PFSK-1 (cell line): ENCODE results near the gene RGP1.

Experiments
- FOXP2 ChIP-seq: optimal IDR thresholded peaks from 2 replicates; pipeline ENCODE3; 2011; ENCODE audit warnings: borderline replicate concordance, control low read depth, inconsistent platforms; ENCODE audit not compliant: insufficient read depth; ENCODE audit errors: extremely low read length, extremely low read depth
- POLR2AphosphoS5 ChIP-seq: IDR thresholded peaks from 2 replicates; pipeline ENCODE4 v1.6.1; 2012; ENCODE audit warnings: low read depth, mild to moderate bottlenecking, control low read depth, low read length, moderate library complexity
- REST ChIP-seq, 2 experiments: IDR thresholded peaks; 2 replicates each; pipeline versions ENCODE4 v1.6.1 to v1.8.0; 2011 to 2012; ENCODE audit warnings: low read depth in 2 of 2, low read length in 2 of 2, control low read depth in 1 of 2, inconsistent platforms in 1 of 2, mild to moderate bottlenecking in 1 of 2, moderate library complexity in 1 of 2; ENCODE audit not compliant: insufficient read depth in 1 of 2
- SIN3A ChIP-seq: IDR thresholded peaks from 2 replicates; pipeline ENCODE4 v1.6.1; 2012; ENCODE audit warnings: mild to moderate bottlenecking, low read length, moderate library complexity, borderline replicate concordance; ENCODE audit not compliant: insufficient read depth
- TAF1 ChIP-seq: IDR thresholded peaks from 2 replicates; pipeline ENCODE4 v1.6.1; 2012; ENCODE audit warnings: low read length, control low read depth, borderline replicate concordance; ENCODE audit not compliant: insufficient read depth

Gene RGP1

DNA sequence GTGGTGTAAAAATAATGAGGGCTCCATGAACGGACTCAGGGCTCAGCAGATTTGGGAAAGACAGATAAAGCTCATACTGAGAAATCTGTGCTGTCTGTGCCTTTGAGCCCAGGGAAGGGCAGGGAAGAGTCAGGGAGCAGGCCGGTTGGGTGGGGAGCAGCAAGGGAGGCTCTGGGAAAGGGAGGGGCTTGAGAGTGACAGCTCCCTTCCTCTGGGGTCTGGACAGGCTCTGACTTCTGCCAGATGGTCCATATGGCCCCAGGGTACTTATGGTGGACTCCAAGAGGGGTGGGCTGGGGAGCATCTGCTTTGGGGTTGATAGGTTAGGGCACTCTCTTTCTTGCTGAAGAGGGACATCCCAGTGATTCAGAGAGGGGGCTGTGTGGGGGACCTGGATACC lies 44.4 kb downstream of the RGP1 start:
- no peak for TF ChIP-seq REST (IDR thresholded peaks at IDR 0.05; ENCODE audit: insufficient read depth in 1 of 2, low read depth in 2 of 2, low read length in 2 of 2)
- no peak for TF ChIP-seq SIN3A
- no peak for TF ChIP-seq TAF1
- TF ChIP-seq FOXP2: no peak
- TF ChIP-seq POLR2AphosphoS5: no peak

GRCh38 chr9:35795695-35796094 lies 46.6 kb downstream of the RGP1 start:
- TF ChIP-seq SIN3A (no peak), POLR2AphosphoS5 (no peak), REST (IDR thresholded peaks at IDR 0.05; ENCODE audit: insufficient read depth in 1 of 2, low read depth in 2 of 2, low read length in 2 of 2) (no peak), FOXP2 (no peak), TAF1 (no peak)

DNA sequence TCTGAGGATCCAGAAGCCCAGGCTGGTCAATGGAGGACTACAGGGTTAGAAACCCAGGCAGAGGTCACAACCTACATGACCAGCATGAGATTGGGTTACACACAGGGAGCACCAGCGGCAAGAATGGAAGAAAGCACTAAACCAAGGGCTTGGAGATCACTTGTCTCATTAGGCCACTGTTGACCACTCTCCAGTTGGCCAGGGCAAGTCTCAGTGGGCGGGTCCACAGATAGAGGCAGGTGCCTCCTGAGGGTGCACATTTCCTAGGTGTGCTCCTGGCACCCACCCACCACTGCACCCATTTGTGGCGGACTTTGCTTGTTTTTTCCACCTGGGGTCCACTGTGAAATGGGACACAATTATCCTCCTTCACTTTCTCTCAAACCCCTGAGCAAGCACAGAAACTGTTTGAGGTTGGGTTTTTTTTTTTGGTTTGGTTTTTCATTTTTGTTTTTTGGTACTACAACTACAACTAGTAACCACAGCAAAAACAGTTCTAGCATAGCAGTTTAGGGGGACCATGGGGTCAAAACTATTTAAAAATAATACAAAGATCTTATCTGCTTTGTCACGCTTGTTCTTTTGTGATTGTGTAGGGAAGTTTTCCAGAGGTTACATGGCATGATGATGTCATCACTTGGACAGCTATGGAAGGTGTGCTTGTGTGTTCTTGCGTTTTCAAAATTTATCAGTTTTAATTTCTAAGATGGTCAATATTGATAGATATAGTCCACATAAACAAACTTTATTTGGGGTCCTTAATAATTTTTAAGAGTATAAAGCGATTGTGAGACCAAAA lies 48.4 kb downstream of the RGP1 start:
- TF ChIP-seq TAF1: no peak
- no peak for TF ChIP-seq POLR2AphosphoS5
- TF ChIP-seq SIN3A: no peak
- TF ChIP-seq FOXP2: no peak
- TF ChIP-seq REST (IDR thresholded peaks at IDR 0.05; ENCODE audit: insufficient read depth in 1 of 2, low read depth in 2 of 2, low read length in 2 of 2): no peak

- no peak for TF ChIP-seq FOXP2
- TF ChIP-seq REST (IDR thresholded peaks at IDR 0.05; ENCODE audit: insufficient read depth in 1 of 2, low read depth in 2 of 2, low read length in 2 of 2): no peak
- TF ChIP-seq SIN3A: no peak
- no peak for TF ChIP-seq TAF1
- TF ChIP-seq POLR2AphosphoS5: no peak
These were observed 49.7 kb downstream of the RGP1 start for GRCh38 chr9:35798658-35799374.
